OCI-LY7 (cell line): ENCODE data around the gene PLEK2.

Experiments used
- CTCF ChIP-seq: fragments of 200-600 bp; sonication (generic); conservative IDR thresholded peaks from 2 replicates; pipeline ENCODE4 v1.5.1; 2014; ENCODE audit warnings: mild to moderate bottlenecking, antibody characterized with exemption, low read length, moderate library complexity, mixed read lengths
- EZH2phosphoT487 ChIP-seq: fragments of 200-600 bp; sonication (generic); IDR thresholded peaks from 2 replicates; pipeline ENCODE4 v1.6.1; 2018; ENCODE audit warnings: low read depth, borderline replicate concordance, mild to moderate bottlenecking, mixed run types, antibody characterized with exemption, low read length, moderate library complexity, mixed read lengths

GRCh38 chr14:67405771-67406170 is 6.2 kb downstream of the PLEK2 start:
- no peak for TF ChIP-seq CTCF
- no peak for TF ChIP-seq EZH2phosphoT487
